ENCODE measurements around the gene MAVS.

Gene MAVS

DNA sequence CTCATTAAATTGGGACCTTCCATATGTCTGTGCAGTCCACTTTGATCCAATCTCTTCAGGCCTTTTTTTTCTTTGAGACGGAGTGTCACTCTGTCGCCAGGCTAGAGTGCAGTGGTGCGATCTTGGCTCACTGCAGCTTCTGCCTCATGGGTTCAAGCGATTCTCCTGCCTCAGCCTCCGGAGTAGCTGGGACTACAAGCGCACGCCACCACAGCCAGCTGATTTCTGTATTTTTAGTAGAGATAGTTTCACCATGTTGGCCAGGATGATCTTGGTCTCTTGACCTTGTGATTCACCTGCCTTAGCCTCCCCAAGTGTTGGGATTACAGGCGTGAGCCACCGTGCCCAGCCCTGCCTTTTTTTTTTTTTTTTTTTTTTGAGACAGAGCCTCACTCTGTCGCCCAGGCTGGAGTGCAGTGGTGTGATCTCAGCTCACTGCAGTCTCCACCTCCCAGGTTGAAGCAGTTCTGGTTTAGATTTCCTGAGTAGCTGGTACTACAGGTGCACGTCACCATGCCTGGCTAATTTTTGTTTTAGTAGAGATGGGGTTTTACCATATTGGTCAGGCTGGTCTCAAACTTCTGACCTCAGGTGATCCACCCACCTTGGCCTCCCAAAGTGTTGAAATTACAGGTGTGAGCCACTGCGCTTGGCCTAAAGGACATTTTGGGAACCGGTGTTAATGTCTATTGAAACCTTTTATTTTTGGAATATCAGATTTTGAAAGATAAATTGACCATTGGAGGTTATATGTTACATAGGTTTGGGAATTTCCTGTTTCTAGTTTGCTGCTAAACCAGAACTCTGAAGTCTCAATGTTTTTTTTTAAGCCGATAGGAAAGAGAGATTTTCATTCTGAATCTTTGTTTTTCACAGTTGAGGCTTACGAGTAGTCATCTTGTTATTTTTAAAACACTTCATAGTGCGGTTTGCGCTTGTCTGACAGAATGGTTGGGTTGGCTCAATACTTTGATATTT is 60.4 kb downstream of the MAVS start:
- peak in 1 of 3 experiments; percentile 38 for DNase-seq (ENCODE audit: low read depth in 3 of 3)

DNA sequence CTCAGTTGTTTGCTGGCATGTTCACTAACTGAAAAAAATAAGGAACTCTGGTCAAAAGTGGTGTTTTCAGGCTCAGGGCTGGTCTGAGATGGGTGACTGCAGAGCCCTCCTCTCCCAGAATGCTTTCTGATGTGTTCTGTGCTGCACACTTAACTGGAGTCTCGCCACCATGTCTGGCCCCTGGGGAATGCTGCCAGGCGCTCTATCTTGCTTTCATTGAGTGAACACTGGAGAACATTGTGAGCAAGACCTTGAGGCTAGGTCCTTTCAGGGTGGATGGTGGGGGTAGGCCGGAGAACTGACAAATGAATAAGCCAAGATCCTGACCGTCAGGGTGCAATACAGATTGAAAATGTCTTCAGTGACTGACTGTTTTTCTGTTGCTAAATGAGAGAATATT is 62.0 kb downstream of the MAVS start:
- DNase-seq (ENCODE audit: low read depth in 3 of 3) = no peak

DNA sequence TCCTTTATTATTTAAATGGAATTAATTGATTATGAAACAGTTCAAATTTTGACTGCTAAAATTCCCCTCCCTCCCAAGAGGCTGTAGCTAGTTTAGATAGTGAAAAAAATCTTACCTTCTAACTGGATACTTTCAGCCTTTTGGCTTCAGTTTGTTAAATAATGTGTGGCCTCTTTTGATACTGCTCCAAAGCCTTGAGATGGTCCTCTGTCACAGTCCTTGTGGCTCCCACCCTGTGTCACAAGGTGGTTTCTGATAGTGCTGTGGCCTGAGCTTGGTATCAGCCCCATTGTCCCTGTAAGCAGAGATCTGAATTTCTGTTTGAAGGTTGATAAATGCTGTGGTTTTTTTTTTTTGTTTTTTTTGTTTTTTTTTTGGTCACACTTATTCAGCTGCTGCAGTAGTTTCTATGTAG is 63.3 kb downstream of the MAVS start:
- no peak for DNase-seq (ENCODE audit: low read depth in 3 of 3)

DNA sequence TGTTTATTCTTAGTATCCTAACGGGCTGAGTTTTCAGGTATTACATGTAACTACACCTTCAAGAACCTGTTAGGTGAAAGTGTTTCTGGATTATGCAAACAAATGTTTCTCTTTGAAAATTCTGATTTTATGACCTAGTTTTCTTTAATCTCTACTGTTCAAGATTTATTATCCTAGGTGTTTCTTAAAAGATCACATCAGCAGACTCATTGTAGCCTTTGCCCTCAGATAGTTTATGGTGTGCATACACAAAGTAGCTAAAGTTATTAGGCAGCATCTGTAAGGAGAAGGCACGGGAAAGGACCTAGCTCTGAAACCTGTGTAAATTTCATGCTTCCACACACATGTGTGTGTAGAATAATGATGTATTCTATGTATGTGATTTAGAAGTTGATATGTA is 64.2 kb downstream of the MAVS start:
- DNase-seq (ENCODE audit: low read depth in 3 of 3) = no peak

DNA sequence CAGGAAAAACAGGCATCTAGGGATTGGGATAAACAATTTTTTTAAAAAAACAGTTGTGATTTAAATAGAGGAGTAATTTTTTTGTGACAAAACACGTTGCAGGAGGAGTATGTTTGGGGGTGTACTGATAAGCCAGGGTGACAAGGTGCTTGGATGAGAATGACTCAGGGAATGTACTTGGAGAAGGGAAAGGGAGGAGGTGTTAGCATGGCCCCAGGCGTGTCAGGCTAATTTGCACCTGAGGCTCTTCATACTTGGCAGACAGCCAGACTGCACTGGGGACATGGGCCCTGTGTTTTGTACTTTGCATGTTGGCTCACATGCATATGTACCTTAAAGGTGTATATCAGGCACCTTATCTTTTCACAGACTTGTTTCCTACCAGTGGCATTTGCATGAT is 65.3 kb downstream of the MAVS start:
- DNase-seq (ENCODE audit: low read depth in 3 of 3) = no peak

DNA sequence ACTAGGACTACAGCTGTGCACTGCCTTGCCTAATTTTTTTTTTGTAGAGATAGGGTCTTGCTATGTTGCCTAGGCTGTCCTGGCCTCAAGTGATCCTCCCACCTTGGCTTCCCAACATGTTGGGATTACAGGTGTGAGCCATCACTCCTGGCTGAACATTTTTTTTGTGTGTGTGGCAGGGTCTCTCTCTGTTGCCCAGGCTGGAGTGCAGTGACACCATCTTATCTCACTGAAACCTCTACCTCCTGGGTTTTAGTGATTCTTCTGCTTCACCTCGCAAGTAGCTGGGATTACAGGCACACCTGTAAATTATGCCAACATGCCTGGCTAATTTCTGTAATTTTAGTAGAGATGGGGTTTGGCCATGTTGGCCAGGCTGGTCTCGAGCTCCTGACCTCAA is 67.8 kb downstream of the MAVS start:
- DNase-seq (ENCODE audit: low read depth in 3 of 3) = no peak

DNA sequence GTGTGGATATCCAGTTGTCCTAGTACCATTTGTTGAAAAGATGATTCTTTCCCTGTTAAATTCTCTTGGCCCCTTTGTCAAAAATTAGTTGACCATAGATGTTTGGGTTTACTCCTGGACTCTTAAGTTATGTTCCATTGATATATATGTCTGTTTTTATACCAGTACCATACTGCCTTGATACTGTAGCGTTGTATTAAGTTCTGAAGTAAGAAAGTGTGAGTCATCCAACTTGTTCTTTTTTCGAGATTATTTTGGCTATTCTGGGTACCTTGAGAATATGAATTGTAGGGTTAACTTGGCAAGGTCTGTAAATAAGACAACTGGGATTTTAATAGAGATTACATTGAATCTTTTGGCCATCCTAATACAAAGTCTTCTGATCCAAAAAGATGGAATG is 69.1 kb downstream of the MAVS start:
- no peak for DNase-seq (ENCODE audit: low read depth in 3 of 3)

DNA sequence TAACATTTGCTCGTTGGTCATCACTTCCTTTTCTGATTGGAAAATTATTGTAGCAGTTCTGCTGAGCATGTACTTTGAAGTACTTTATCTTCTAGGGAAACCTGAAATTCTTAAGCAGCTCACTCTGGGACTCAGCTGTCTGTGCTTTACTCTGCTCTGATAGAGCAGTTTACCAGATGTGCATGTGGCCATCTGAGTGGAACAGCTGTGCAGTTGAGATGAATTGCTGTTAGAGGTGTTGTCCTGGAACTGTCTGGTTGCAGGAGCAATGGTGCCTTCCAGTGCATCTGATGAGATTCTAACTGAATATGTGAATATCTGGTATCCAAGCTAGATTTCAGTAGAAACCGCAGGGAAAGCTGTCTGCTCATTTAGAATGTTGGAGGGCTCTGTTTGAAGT is 69.7 kb downstream of the MAVS start:
- no peak for DNase-seq (ENCODE audit: low read depth in 3 of 3)

DNA sequence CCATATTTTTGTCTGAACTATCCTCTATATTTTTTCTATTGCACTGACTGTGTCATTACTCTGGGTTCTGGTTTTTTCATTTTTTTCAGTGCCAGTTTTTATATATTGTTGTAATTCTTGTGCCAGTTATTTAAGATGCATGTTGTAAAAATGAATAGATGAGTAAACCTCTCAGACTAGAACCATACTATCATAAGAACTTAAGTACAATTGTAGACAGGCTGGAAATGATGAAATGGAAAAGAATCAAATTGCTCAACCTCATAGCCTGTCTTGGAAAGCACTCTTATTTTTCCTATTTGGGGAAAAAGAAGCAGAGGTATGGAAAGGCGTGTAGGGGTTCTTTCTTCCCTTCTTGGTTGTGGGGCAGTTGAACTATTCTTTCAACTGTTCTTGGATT is 72.7 kb downstream of the MAVS start:
- DNase-seq (ENCODE audit: low read depth in 3 of 3) = no peak

DNA sequence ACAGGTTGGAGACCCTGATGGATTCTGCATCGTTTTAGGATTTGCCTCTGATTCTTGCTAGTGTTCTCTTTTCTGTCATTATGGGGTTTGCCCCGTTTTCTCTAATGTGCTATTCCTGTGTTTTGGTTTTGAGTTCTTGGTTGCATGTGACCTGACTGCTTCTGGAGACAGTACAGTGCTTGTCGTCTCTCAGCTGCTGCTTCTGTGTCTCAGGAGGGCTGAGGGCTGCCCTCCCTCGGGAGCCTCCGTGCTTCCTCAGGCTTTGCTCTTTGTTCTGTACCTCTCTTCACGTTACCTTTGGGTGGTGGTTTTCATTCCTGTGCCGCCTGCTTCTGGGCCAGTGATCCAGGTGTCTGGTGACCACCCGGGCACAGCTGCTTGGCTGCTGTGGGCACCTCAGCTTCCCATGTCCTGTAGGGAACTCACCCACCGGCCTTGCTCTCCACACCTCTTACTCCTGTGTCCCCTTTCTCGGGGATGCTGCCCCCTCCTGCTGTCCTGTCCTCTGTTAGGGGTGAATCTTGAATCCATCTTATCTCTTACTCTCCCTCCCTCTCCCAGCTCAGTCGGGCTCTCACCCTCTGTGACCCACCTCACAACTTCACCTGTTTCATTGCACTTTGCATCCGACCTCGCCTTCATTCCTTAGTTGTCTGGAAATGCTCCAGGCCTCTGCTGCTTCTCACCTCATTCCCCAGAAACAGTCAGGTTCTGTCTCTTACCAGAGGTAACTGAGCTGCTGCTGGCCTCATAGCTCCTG is 75.8 kb downstream of the MAVS start:
- no peak for DNase-seq (ENCODE audit: low read depth in 3 of 3)

DNA sequence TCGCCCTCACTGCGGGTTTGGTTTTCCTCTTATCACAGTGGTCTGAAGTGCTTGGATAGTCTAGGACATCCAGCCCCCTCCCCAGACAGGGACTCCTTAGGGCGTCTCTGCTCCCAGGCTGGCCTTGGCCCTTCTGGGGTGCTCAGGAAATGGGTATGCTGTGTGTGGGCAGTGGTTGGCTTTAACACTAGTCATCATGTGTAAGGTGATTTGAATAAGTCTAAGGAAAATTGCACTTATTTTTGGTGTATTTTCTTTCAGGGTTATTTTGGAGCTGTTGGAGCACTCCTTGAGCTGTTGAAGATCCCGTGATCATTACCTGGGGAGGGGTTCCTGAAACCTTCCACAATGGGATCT is 76.3 kb downstream of the MAVS start:
- DNase-seq (ENCODE audit: low read depth in 3 of 3) = no peak

DNA sequence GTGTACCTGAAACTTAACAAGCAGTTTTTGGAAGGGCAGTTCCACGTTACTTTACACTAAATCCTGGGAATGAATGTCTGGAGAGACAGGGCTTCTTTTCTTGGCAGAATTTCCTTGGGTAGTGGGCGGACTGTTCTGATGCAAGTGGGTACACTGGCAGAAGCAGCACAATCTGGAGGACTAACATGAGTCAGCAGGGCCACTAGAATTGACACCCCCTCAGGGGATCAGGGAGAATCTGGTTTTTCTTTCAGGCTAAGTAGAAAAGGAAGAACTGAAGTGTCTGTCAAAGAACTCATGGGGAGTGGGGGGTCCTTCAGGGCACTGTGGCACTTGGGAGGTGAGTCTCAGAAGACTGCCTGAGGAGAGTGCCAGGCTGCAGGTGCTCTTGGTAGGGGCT is 77.2 kb downstream of the MAVS start:
- DNase-seq (ENCODE audit: low read depth in 3 of 3) = no peak

DNA sequence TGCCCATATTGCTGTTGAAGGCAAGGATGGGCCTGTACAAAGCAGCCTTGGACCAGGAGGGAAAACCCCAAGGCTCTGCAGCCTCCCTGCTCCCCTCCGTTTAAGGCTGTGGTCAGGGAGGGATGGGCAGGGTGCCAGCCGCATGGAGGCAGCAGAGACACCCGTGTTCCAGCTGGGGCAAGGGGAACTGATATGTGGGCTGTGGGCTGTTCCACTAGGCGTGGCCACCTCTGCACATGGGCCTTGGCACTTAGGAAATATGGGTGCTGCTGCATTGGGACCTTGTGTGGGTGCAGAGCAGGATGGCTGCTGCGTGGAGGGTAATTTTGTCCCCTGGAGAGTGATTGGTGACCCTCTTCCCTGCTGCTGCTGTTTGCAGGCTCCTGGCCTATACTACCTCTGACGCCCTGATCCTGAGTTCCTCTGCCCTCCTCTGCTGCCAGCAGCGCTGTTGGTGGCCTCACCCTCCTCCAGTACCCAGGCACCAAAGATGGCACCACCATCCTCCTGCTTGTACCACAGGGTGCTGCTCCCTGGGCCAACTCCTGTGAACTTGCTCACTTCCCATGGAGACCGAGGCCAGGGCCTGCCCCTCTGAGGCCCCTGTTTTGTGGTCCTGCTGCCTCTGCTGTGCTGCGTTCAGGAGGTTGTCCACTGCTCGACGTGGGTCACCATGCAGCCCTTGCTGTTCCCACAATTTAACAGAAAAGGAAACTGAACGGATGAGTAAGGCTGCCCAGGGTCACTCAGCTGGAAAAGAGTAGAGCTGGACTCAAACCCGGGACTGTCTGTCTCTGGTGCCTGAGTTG is 77.9 kb downstream of the MAVS start:
- DNase-seq (ENCODE audit: low read depth in 3 of 3) = no peak

DNA sequence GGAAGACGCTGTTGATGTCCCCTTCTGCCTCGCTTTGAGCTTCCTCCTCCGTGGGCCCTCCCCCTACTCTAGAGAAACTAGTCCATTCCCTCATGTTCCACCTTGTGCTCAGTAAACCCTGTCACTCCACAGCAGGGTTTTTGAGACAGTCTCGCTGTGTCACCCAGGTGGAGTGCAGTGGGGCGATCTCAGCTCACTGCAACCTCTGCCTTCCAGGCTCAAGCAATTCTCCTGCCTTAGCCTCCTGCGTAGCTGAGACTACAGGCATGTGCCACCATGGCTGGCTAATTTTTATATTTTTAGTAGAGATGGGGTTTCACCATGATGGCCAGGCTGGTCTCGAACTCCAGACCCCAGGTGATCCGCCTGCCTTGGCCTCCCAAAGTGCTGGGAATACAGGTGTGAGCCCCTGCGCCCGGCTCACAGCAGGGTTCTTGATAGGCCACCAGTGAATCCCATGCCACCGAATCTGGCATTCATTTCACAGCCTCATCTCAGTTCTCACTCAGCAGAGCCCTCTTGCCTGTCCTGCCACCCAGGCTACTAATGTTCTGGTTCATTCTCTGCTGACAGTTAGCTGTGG is 78.6 kb downstream of the MAVS start:
- no peak for DNase-seq (ENCODE audit: low read depth in 3 of 3)

Data from stimulated activated CD4-positive, alpha-beta T cell treated with anti-CD3 and anti-CD28 coated beads, TNF-alpha, amount 100 ng/mL, for 24 hours (primary cell).